OCI-LY1 (cell line): Measurements from ENCODE around the gene EXD3.

Experiments
- H2AFZ ChIP-seq: fragments of 200-600 bp; sonication (generic), shearing (Covaris generic); 2 replicates; pipeline ENCODE4 v1.6.0; 2014; ENCODE audit warnings: antibody characterized with exemption, mild to moderate bottlenecking, low read length
- H3F3A ChIP-seq: fragments of 200-600 bp; sonication (generic), shearing (Covaris generic); 2 replicates; pipeline ENCODE4 v1.6.0; 2014; ENCODE audit warnings: mild to moderate bottlenecking, antibody characterized with exemption, low read length, moderate library complexity; ENCODE audit not compliant: insufficient read depth
- H3K27ac ChIP-seq: fragments of 200-600 bp; sonication (generic); 2 replicates; pipeline ENCODE4 v1.5.1; 2014; ENCODE audit warnings: low read length, mixed run types, mild to moderate bottlenecking, low read depth; ENCODE audit not compliant: poor library complexity, severe bottlenecking
- H3K27me3 ChIP-seq: fragments of 200-600 bp; sonication (generic); 2 replicates; pipeline ENCODE4 v1.6.0; 2014; ENCODE audit warnings: antibody characterized with exemption, mild to moderate bottlenecking, low read length, moderate library complexity; ENCODE audit not compliant: insufficient read depth
- H3K36me3 ChIP-seq: fragments of 200-600 bp; sonication (generic); 2 replicates; pipeline ENCODE4 v1.6.1; 2014; ENCODE audit warnings: mild to moderate bottlenecking, antibody characterized with exemption, low read length, moderate library complexity, mixed read lengths; ENCODE audit not compliant: insufficient read depth
- H3K4me1 ChIP-seq: fragments of 200-600 bp; sonication (generic); 2 replicates; pipeline ENCODE4 v1.5.1; 2014; ENCODE audit warnings: mild to moderate bottlenecking, low read length, moderate library complexity; ENCODE audit not compliant: insufficient read depth, severe bottlenecking
- H3K4me2 ChIP-seq: fragments of 200-600 bp; sonication (generic), shearing (Covaris generic); 2 replicates; pipeline ENCODE4 v1.6.1; 2014; ENCODE audit warnings: low read length
- H3K4me3 ChIP-seq: fragments of 200-600 bp; sonication (generic); 2 replicates; pipeline ENCODE4 v1.5.1; 2014; ENCODE audit warnings: low read length, low read depth, mild to moderate bottlenecking, mixed read lengths; ENCODE audit not compliant: poor library complexity, severe bottlenecking
- H3K79me2 ChIP-seq: fragments of 200-600 bp; shearing (Covaris generic); 2 replicates; pipeline ENCODE4 v1.6.1; 2016; ENCODE audit warnings: mixed run types, low read length, mixed read lengths; ENCODE audit not compliant: insufficient read depth
- H3K9ac ChIP-seq: fragments of 200-600 bp; sonication (generic), shearing (Covaris generic); 2 replicates; pipeline ENCODE4 v1.6.1; 2014; ENCODE audit warnings: mild to moderate bottlenecking, low read length, mixed read lengths
- H3K9me2 ChIP-seq: fragments of 200-600 bp; sonication (generic), shearing (Covaris generic); 2 replicates; pipeline ENCODE4 v1.6.1; 2014; ENCODE audit warnings: low read depth, mild to moderate bottlenecking, low read length, mixed read lengths
- H3K9me3 ChIP-seq: fragments of 200-600 bp; shearing (Covaris generic); 2 replicates; pipeline ENCODE4 v1.6.1; 2014; ENCODE audit warnings: low read length, mixed read lengths
- H4K20me1 ChIP-seq: fragments of 200-600 bp; sonication (generic), shearing (Covaris generic); 2 replicates; pipeline ENCODE4 v1.6.0; 2016; ENCODE audit warnings: mild to moderate bottlenecking, low read length; ENCODE audit not compliant: insufficient read depth
- CTCF ChIP-seq: fragments of 200-600 bp; sonication (generic), shearing (Covaris generic); IDR thresholded peaks from 2 replicates; pipeline ENCODE4 v1.5.1; 2017; ENCODE audit warnings: mild to moderate bottlenecking, antibody characterized with exemption, low read length, moderate library complexity, mixed read lengths
- EZH2 ChIP-seq: fragments of 200-600 bp; sonication (generic), shearing (Covaris generic); IDR thresholded peaks from 2 replicates; pipeline ENCODE4 v1.8.0; 2017; ENCODE audit warnings: borderline replicate concordance, mixed run types, mild to moderate bottlenecking, antibody characterized with exemption, low read length, moderate library complexity, mixed read lengths

Gene EXD3

GRCh38 chr9:137311171-137311985, 111.6 kb downstream of the EXD3 start:
- TF ChIP-seq CTCF, result no peak
- H3F3A ChIP-seq, result no peaks in the 10 kb centered on the region
- H2AFZ ChIP-seq, result no peak overlapping the region
- no peak overlapping the region for H3K9ac ChIP-seq
- H3K9me3 ChIP-seq, result no peaks in the 10 kb centered on the region
- H4K20me1 ChIP-seq, result no peaks in the 10 kb centered on the region
- no peaks in the 10 kb centered on the region for H3K36me3 ChIP-seq
- H3K4me1 ChIP-seq, result no peaks in the 10 kb centered on the region
- no peaks in the 10 kb centered on the region for H3K79me2 ChIP-seq
- no peak overlapping the region for H3K4me2 ChIP-seq
- no peak overlapping the region for H3K4me3 ChIP-seq
- H3K27ac ChIP-seq, result no peak overlapping the region
- H3K9me2 ChIP-seq, result no peaks in the 10 kb centered on the region
- peaks cover 5% of the 10 kb centered on the region; the same call in 1 of the 2 replicates for H3K27me3 ChIP-seq

GRCh38 chr9:137310189-137311052, 112.5 kb downstream of the EXD3 start:
- no peaks in the 10 kb centered on the region for H3F3A ChIP-seq
- TF ChIP-seq EZH2, result no peak
- no peak for TF ChIP-seq CTCF
- H3K36me3 ChIP-seq, result no peaks in the 10 kb centered on the region
- H3K9ac ChIP-seq, result no peak overlapping the region
- H3K27ac ChIP-seq, result no peak overlapping the region
- no peak overlapping the region for H2AFZ ChIP-seq
- H3K9me2 ChIP-seq, result no peaks in the 10 kb centered on the region
- H3K4me3 ChIP-seq, result no peak overlapping the region
- no peaks in the 10 kb centered on the region for H3K79me2 ChIP-seq
- H3K4me2 ChIP-seq, result no peak overlapping the region
- H4K20me1 ChIP-seq, result no peaks in the 10 kb centered on the region
- H3K27me3 ChIP-seq, result peaks cover 5% of the 10 kb centered on the region; the same call in 1 of the 2 replicates
- no peaks in the 10 kb centered on the region for H3K4me1 ChIP-seq
- no peaks in the 10 kb centered on the region for H3K9me3 ChIP-seq

GRCh38 chr9:137309368-137310188, 113.4 kb downstream of the EXD3 start:
- Histone ChIP-seq H3K36me3 (no peaks in the 10 kb centered on the region), H3K4me1 (no peaks in the 10 kb centered on the region), H3K79me2 (no peaks in the 10 kb centered on the region), H3K4me3 (no peak overlapping the region), H2AFZ (no peak overlapping the region), H3K9ac (no peak overlapping the region), H3K4me2 (no peak overlapping the region), H3K9me3 (no peaks in the 10 kb centered on the region), H4K20me1 (no peaks in the 10 kb centered on the region), H3K9me2 (no peaks in the 10 kb centered on the region), H3K27me3 (peaks cover 5% of the 10 kb centered on the region; the same call in 1 of the 2 replicates), H3K27ac (no peak overlapping the region), H3F3A (no peaks in the 10 kb centered on the region)
- TF ChIP-seq CTCF (no peak), EZH2 (no peak)
